GM12878 (cell line): ENCODE measurements around the gene NRK. TPM values are rescaled to one million over a fixed set of nuclear protein-coding genes. Genes with fewer than 3 reads are reported as not detected.

Experiments used
- ATAC-seq: fragments of 200-7000 bp; cut with Tn5 transposase; 3 replicates; pipeline ENCODE4 v1.9.1; 2020; ENCODE audit warnings: mild to moderate bottlenecking, moderate library complexity
- BruUV-seq: library from RNA; stranded (reverse); fragments of 400-500 nt; replicated peaks from 2 replicates; lab custom pipeline; 2021; lab: Mats Ljungman, UMichigan
- CTCF ChIA-PET: fragments of 300-600 bp; sonication (Branson Sonifier 250); formaldehyde crosslinking; extraction: SDS; loops from one replicate; lab custom pipeline; 2021; ENCODE audit warnings: inconsistent platforms; lab: Yijun Ruan, JAX
- POLR2A ChIA-PET: fragments of 350-600 bp; formaldehyde crosslinking; extraction: SDS; loops from one replicate; lab custom pipeline; 2021; ENCODE audit warnings: inconsistent platforms; lab: Charles Lee
- RAD21 ChIA-PET: fragments of 300-600 bp; sonication (Branson Sonifier 250); formaldehyde crosslinking; loops from one replicate; lab custom pipeline; 2023; ENCODE audit warnings: antibody characterized with exemption; ENCODE audit not compliant: unreplicated experiment; lab: Charles Lee
- SMC1A ChIA-PET: fragments of 300-600 bp; sonication (Branson Sonifier 250); formaldehyde crosslinking; loops from one replicate; lab custom pipeline; 2023; ENCODE audit not compliant: unreplicated experiment, uncharacterized antibody; lab: Charles Lee
- DNase-seq: peaks from one replicate; pipeline ENCODE4 v3.0.0-alpha.2; 2011; ENCODE audit warnings: low read depth, low spot score
- FAIRE-seq: peaks from 3 replicates; lab custom pipeline; 2011; peaks lifted over from hg19 to GRCh38; lab: Jason Lieb, UNC
- H2AFZ ChIP-seq: 2 replicates; pipeline ENCODE4 v1.6.0; 2011; ENCODE audit warnings: low read depth, low read length, control low read depth; ENCODE audit not compliant: control insufficient read depth
- H3K27ac ChIP-seq: 2 replicates; pipeline ENCODE4 v1.5.1; 2011; ENCODE audit warnings: control low read depth; ENCODE audit not compliant: control insufficient read depth, insufficient read depth
- H3K27me3 ChIP-seq, 2 experiments: replicated peaks in 1 of 2; 2 replicates each; pipeline versions ENCODE4 v1.6.0 to v1.6.1; 2011; ENCODE audit warnings: low read length in 1 of 2; ENCODE audit not compliant: control insufficient read depth in 2 of 2, insufficient read depth in 2 of 2
- H3K36me3 ChIP-seq, 2 experiments: 2 replicates each; pipeline ENCODE4 v1.5.1; 2011; ENCODE audit warnings: low read length in 1 of 2; ENCODE audit not compliant: control insufficient read depth in 2 of 2, insufficient read depth in 2 of 2
- H3K4me1 ChIP-seq: 2 replicates; pipeline ENCODE4 v1.6.1; 2011; ENCODE audit warnings: mild to moderate bottlenecking, low read length, moderate library complexity, mixed read lengths; ENCODE audit not compliant: control insufficient read depth, insufficient read depth
- H3K4me2 ChIP-seq: 2 replicates; pipeline ENCODE4 v1.6.0; 2011; ENCODE audit warnings: control low read depth; ENCODE audit not compliant: control insufficient read depth, insufficient read depth
- H3K4me3 ChIP-seq: fragments of 200-600 bp; sonication (generic); 2 replicates; pipeline ENCODE4 v1.5.1; 2016
- H3K79me2 ChIP-seq: 2 replicates; pipeline ENCODE4 v1.6.0; 2011; ENCODE audit warnings: low read length; ENCODE audit not compliant: control insufficient read depth, insufficient read depth
- H3K9ac ChIP-seq: 2 replicates; pipeline ENCODE4 v1.8.0; 2011; ENCODE audit warnings: low read length, control low read depth, mixed read lengths; ENCODE audit not compliant: control insufficient read depth, insufficient read depth
- H3K9me3 ChIP-seq: replicated peaks from 3 replicates; pipeline ENCODE4 v1.5.1; 2011; ENCODE audit warnings: mild to moderate bottlenecking, low read length; ENCODE audit not compliant: control insufficient read depth, insufficient read depth
- H4K20me1 ChIP-seq: 2 replicates; pipeline ENCODE4 v1.6.0; 2011; ENCODE audit not compliant: control insufficient read depth, insufficient read depth
- CREM ChIP-seq: IDR thresholded peaks from 2 replicates; pipeline ENCODE4 v1.6.1; 2014; ENCODE audit warnings: antibody characterized with exemption, low read depth
- E2F4 ChIP-seq: IDR thresholded peaks from 2 replicates; pipeline ENCODE4 v1.6.1; 2012; ENCODE audit warnings: low read depth, low read length, improper control_type of control experiment
- FOS ChIP-seq: IDR thresholded peaks from 3 replicates; pipeline ENCODE4 v1.6.1; 2011; ENCODE audit warnings: borderline replicate concordance; ENCODE audit not compliant: insufficient read length; ENCODE audit errors: extremely low read depth
- HSF1 ChIP-seq: fragments of 150-350 bp; IDR thresholded peaks from 2 replicates; pipeline ENCODE4 v1.6.1; 2014; ENCODE audit warnings: mild to moderate bottlenecking, low read depth, low read length
- IRF5 ChIP-seq: fragments of 450-650 bp; IDR thresholded peaks from 2 replicates; pipeline ENCODE4 v1.6.1; 2017; ENCODE audit warnings: borderline replicate concordance
- POLR2AphosphoS5 ChIP-seq: IDR thresholded peaks from 2 replicates; pipeline ENCODE4 v1.6.1; 2011; ENCODE audit warnings: mild to moderate bottlenecking, low read length, inconsistent platforms
- RAD51 ChIP-seq: fragments of 450-650 bp; IDR thresholded peaks from 2 replicates; pipeline ENCODE4 v1.6.1; 2016; ENCODE audit warnings: moderate library complexity, mild to moderate bottlenecking, inconsistent platforms
- RCOR1 ChIP-seq: conservative IDR thresholded peaks from 2 replicates; pipeline ENCODE4 v1.6.1; 2012; ENCODE audit warnings: low read depth, low read length, improper control_type of control experiment
- SMAD1 ChIP-seq: fragments of 450-650 bp; IDR thresholded peaks from 2 replicates; pipeline ENCODE4 v1.6.1; 2018; ENCODE audit warnings: mild to moderate bottlenecking, low read depth; ENCODE audit not compliant: partially characterized antibody
- SP1 ChIP-seq: IDR thresholded peaks from one replicate; pipeline ENCODE4 v1.6.1; 2011; ENCODE audit warnings: low read depth, low read length
- SRF ChIP-seq, 2 experiments: IDR thresholded peaks; 2 replicates each; pipeline ENCODE4 v1.6.1; 2011; ENCODE audit warnings: low read depth in 2 of 2, low read length in 2 of 2, mild to moderate bottlenecking in 1 of 2, moderate library complexity in 1 of 2
- USF1 ChIP-seq: IDR thresholded peaks from 2 replicates; pipeline ENCODE4 v1.6.1; 2011; ENCODE audit warnings: borderline replicate concordance, low read depth, mild to moderate bottlenecking, moderate library complexity, mixed read lengths, low read length; ENCODE audit not compliant: insufficient read depth; ENCODE audit errors: extremely low read length
- WGBS: methylation state at CpG from one replicate; pipeline ENCODE4 v1.1.6; 2016; ENCODE audit warnings: low lambda C conversion rate; ENCODE audit not compliant: insufficient replicate concordance, insufficient coverage; ENCODE audit errors: missing lambda C conversion rate; 5-methylcytosine and 5-hydroxymethylcytosine counted together
- in situ Hi-C: fragments of 300-500 bp; cut with MboI; formaldehyde crosslinking; loops from 9 replicates; pipeline ENCODE4 v1.14.3; 2018; ENCODE audit warnings: mixed read lengths
- intact Hi-C: fragments of 100-400 bp; cut with micrococcal nuclease; formaldehyde crosslinking; loops from one replicate; pipeline ENCODE4 v1.14.2; 2022; ENCODE audit not compliant: unreplicated experiment
- polyA plus RNA-seq, 11 experiments: library from polyadenylated mRNA; depleted of rRNA in 4 of 11; unstranded in 6 of 11; stranded (reverse) in 5 of 11; fragments of >200 nt; fragmentation: Nextera tagmentation in 4 of 11; fragmentation: Illumina TruSeq in 1 of 11; extraction: Ambion mirVana in 4 of 11; extraction: Trizol in 1 of 11; gene quantifications; 1 replicate in 1 of 11; 2 replicates in 10 of 11; pipeline versions ENCODE4 v1.2.1 to v1.2.3, GENCODE V29; 2011 to 2016; ENCODE audit warnings: inconsistent platforms in 2 of 11, missing spikeins in 2 of 11, low read depth in 1 of 11
- total RNA-seq, 4 experiments: library from RNA; depleted of rRNA in 3 of 4; stranded (reverse); fragments of >200 nt in 3 of 4; fragmentation: Illumina TruSeq in 1 of 4; extraction: Trizol in 1 of 4; gene quantifications; 2 replicates each; pipeline versions ENCODE4 v1.2.1 to v1.2.3, GENCODE V29; 2013 to 2021
- TF ChIP-seq, protein P1 (sequence below): fragments of 450-650 bp; formaldehyde crosslinking; IDR thresholded peaks from 2 replicates; pipeline ENCODE4 v1.4.0; 2020; ENCODE audit warnings: mild to moderate bottlenecking, moderate library complexity
- TF ChIP-seq, protein P2 (sequence below): fragments of 450-650 bp; conservative IDR thresholded peaks from 2 replicates; pipeline ENCODE4 v1.6.1; 2017; ENCODE audit warnings: mild to moderate bottlenecking, moderate library complexity

NRK gene
- total and polyA plus RNA-seq, 10 of the 15 experiments (the other 5 are each of a cell fraction or from before 2014, with no cell fraction given): 0.15 TPM; not detected in 9

DNA sequence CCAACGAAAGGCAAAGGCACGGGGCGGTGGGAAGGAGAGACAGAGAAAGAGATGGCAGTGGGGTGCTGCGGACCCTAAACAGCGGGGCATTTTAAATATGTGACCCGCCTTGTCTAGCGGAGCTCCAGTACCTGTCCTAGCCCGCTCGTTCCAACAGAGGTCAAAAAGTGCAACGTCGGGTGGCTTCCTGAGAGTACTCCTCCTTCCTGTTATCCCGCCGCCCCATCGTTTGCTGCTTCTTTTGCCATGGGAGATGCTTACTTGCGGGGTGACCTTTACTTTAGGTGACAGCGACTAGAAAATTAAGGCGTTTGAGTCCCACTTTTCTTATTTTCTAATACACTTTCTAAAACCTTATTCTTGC lies 735 bp downstream of the NRK start:
- intact Hi-C loops (no loop called here), in situ Hi-C loops (no loop called here)
- 59% methylated on average over 17 of the region's 17 CpGs for WGBS
- POLR2A ChIA-PET: no interaction called here
- H3K9ac ChIP-seq: no peak overlapping the region
- H3K4me3 ChIP-seq: no peak overlapping the region
- H3K36me3 ChIP-seq: no peaks in the 10 kb centered on the region
- H3K4me1 ChIP-seq: no peaks in the 10 kb centered on the region
- no peak for DNase-seq
- H3K4me2 ChIP-seq: no peak overlapping the region
- SMC1A ChIA-PET: no interaction called here
- ATAC-seq: no peak
- FAIRE-seq: no peak
- H2AFZ ChIP-seq: no peak overlapping the region
- no peaks in the 10 kb centered on the region for H3K79me2 ChIP-seq
- CTCF ChIA-PET: no interaction called here
- RAD21 ChIA-PET: no interaction called here
- no peak overlapping the region for H3K27ac ChIP-seq
- no peaks in the 10 kb centered on the region for H4K20me1 ChIP-seq
- H3K27me3 ChIP-seq: no peaks in the 10 kb centered on the region
- no TSS peak for BruUV-seq
- H3K9me3 ChIP-seq: no peaks in the 10 kb centered on the region; the same call in 2 of the 3 replicates
- TF ChIP-seq SP1 (no peak), CREM (no peak), POLR2AphosphoS5 (no peak), FOS (no peak), IRF5 (no peak), HSF1 (no peak), RAD51 (no peak), E2F4 (no peak), RCOR1 (no peak), SMAD1 (no peak), USF1 (no peak), SRF (IDR thresholded peaks at IDR 0.05; ENCODE audit: low read depth in 2 of 2, low read length in 2 of 2) (no peak)
- TF ChIP-seq, protein P1, sequence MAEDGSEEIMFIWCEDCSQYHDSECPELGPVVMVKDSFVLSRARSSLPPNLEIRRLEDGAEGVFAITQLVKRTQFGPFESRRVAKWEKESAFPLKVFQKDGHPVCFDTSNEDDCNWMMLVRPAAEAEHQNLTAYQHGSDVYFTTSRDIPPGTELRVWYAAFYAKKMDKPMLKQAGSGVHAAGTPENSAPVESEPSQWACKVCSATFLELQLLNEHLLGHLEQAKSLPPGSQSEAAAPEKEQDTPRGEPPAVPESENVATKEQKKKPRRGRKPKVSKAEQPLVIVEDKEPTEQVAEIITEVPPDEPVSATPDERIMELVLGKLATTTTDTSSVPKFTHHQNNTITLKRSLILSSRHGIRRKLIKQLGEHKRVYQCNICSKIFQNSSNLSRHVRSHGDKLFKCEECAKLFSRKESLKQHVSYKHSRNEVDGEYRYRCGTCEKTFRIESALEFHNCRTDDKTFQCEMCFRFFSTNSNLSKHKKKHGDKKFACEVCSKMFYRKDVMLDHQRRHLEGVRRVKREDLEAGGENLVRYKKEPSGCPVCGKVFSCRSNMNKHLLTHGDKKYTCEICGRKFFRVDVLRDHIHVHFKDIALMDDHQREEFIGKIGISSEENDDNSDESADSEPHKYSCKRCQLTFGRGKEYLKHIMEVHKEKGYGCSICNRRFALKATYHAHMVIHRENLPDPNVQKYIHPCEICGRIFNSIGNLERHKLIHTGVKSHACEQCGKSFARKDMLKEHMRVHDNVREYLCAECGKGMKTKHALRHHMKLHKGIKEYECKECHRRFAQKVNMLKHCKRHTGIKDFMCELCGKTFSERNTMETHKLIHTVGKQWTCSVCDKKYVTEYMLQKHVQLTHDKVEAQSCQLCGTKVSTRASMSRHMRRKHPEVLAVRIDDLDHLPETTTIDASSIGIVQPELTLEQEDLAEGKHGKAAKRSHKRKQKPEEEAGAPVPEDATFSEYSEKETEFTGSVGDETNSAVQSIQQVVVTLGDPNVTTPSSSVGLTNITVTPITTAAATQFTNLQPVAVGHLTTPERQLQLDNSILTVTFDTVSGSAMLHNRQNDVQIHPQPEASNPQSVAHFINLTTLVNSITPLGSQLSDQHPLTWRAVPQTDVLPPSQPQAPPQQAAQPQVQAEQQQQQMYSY (CRISPR knock-in tag): no peak
- TF ChIP-seq, protein P2, sequence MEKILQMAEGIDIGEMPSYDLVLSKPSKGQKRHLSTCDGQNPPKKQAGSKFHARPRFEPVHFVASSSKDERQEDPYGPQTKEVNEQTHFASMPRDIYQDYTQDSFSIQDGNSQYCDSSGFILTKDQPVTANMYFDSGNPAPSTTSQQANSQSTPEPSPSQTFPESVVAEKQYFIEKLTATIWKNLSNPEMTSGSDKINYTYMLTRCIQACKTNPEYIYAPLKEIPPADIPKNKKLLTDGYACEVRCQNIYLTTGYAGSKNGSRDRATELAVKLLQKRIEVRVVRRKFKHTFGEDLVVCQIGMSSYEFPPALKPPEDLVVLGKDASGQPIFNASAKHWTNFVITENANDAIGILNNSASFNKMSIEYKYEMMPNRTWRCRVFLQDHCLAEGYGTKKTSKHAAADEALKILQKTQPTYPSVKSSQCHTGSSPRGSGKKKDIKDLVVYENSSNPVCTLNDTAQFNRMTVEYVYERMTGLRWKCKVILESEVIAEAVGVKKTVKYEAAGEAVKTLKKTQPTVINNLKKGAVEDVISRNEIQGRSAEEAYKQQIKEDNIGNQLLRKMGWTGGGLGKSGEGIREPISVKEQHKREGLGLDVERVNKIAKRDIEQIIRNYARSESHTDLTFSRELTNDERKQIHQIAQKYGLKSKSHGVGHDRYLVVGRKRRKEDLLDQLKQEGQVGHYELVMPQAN: no peak
